NCI-H460 (cell line): ENCODE data around the gene PER1. TPM values are rescaled to one million over a fixed set of nuclear protein-coding genes. Genes with fewer than 3 reads are reported as not detected.
A peak's percentile ranks its signal among the peaks of the same experiment; 100 is the strongest.

ENCODE experiments used
- DNase-seq: peaks from one replicate; pipeline ENCODE4 v3.0.0-alpha.2; 2016; ENCODE audit warnings: low read depth; ENCODE audit errors: extremely low read depth
- polyA plus RNA-seq: library from polyadenylated mRNA; depleted of rRNA; stranded (reverse); fragments of >200 nt; gene quantifications from 2 replicates; pipeline ENCODE4 v1.2.3, GENCODE V29; 2014; cell fraction: nucleus; rRNA removed
- total RNA-seq: library from RNA; depleted of rRNA; stranded (reverse); fragments of >200 nt; shearing (Covaris generic); gene quantifications from 2 replicates; pipeline ENCODE4 v1.2.3, GENCODE V29; 2014; rRNA removed

The PER1 gene, protein sequence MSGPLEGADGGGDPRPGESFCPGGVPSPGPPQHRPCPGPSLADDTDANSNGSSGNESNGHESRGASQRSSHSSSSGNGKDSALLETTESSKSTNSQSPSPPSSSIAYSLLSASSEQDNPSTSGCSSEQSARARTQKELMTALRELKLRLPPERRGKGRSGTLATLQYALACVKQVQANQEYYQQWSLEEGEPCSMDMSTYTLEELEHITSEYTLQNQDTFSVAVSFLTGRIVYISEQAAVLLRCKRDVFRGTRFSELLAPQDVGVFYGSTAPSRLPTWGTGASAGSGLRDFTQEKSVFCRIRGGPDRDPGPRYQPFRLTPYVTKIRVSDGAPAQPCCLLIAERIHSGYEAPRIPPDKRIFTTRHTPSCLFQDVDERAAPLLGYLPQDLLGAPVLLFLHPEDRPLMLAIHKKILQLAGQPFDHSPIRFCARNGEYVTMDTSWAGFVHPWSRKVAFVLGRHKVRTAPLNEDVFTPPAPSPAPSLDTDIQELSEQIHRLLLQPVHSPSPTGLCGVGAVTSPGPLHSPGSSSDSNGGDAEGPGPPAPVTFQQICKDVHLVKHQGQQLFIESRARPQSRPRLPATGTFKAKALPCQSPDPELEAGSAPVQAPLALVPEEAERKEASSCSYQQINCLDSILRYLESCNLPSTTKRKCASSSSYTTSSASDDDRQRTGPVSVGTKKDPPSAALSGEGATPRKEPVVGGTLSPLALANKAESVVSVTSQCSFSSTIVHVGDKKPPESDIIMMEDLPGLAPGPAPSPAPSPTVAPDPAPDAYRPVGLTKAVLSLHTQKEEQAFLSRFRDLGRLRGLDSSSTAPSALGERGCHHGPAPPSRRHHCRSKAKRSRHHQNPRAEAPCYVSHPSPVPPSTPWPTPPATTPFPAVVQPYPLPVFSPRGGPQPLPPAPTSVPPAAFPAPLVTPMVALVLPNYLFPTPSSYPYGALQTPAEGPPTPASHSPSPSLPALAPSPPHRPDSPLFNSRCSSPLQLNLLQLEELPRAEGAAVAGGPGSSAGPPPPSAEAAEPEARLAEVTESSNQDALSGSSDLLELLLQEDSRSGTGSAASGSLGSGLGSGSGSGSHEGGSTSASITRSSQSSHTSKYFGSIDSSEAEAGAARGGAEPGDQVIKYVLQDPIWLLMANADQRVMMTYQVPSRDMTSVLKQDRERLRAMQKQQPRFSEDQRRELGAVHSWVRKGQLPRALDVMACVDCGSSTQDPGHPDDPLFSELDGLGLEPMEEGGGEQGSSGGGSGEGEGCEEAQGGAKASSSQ (N-terminal part only)
- 4.6 and 6.5 TPM in 2 replicates for total RNA-seq
- polyA plus RNA-seq = 5.3 and 12.2 TPM in 2 replicates

DNA sequence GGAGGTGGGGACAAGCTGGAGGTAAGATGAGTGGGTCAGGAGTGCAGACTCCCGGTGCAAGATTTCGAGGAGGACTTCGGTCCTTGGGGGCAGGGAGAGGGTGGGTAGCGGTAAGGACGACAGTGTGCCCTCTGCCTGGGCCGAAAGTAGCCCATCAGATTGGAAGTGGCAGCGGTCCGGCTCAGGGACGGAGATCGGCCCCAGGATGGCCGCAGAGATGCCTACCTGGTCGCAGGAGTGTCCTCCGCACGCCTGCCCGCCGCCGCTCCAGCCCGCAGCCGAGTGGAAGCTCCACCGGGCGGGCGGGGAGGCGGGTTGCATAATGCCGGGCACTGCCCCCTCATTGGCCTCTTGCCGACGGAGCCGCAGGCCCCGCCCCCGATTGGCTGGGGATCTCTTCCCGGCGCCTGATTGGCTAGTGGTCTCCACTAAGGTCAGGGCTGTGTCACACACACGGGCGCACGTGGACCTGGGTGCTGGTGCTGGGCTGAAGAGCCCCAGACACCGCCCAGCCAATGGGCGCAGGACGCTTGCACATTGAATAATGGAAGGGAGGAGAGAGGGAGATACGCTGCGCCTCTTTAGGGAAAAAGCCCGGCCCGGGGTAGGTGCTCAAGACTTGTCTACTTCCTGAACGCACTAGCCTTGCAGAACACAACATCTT, at the start of gene PER1:
TSS of gene PER1 (minus strand) at position 293 of the 664 bp plus-strand sequence. CDS start 1,698 bp downstream, outside the sequence.
- DNase-seq = peak; percentile 95

- peak; percentile 95 for DNase-seq
Measured at GRCh38 chr17:8192070-8192815, 40.0 kb upstream of the PER1 start.

GRCh38 chr17:8190506-8190905, 38.3 kb upstream of the PER1 start:
- no peak for DNase-seq

- DNase-seq = peak; percentile 98
Measured at GRCh38 chr17:8189711-8190477, 37.7 kb upstream of the PER1 start, which contains the start of gene BORCS6. TSS of gene BORCS6 (minus strand) at chr17:8190180. CDS start at chr17:8190140, 40 bp downstream.

- DNase-seq = no peak
Measured at GRCh38 chr17:8189041-8189710, 37.0 kb upstream of the PER1 start.

DNA sequence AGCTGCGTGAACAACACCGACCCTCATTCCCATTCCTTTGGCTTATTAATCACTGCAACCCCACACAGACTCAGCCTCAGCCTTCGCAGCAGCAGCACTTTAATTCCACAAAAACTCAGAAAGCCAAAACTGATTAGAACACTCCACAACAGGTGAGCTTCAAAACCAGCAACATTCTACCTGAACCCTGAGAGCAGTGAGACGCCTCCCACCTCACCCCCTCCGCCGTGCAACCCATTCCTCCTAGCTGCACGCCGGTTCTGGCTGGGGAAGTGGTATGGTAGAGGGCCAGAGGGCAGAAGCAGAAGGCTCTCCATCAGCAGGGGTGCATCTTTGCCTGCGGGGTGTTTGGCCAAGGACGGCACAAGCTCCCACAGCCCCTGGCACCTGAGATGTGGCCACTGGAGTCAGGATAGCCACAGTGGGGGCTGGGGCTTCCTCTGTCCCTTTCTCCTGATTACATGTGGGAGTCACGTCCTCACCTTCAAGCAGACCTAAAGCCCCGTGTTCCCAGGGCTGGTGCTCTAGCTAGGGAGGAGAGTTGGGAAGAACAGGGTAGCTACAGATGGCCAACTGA, 36.1 kb upstream of the PER1 start:
- no peak for DNase-seq

DNA sequence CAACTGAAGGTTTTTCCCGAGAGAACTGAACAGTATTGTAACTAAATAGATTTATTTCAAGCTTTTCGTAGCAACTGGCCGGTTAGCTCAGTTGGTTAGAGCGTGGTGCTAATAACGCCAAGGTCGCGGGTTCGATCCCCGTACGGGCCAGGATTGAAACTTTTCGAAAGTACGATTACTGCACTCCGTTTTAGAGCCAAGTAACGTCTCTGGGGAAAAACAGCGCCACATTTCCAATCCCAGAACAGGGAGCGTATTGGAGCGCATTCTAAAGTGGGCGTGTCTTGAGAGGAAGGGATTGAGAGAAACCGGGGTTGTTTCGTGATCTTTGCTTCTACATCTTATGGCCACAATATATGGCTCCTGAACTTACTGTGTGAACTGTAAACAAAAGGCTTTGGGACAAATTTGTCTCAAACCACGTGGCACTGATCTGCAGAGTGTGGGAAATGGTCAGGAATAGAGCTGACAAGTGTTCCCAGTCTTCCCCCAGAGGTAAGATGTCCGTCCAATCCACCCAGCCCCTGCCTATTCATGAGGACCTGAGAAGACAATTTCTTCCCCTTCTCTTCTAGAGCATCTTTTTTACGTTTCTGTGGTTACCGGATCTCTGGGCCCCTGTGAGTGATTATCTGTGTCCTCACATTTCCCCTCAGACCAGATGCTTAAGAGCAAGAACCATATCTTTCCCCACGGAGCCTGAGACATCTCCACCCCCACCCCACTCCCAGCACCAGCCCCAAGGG, 35.5 kb upstream of the PER1 start:
- peak; percentile 99 for DNase-seq

- peak; percentile 96 for DNase-seq
Measured at GRCh38 chr17:8186787-8187516, 34.7 kb upstream of the PER1 start.

DNA sequence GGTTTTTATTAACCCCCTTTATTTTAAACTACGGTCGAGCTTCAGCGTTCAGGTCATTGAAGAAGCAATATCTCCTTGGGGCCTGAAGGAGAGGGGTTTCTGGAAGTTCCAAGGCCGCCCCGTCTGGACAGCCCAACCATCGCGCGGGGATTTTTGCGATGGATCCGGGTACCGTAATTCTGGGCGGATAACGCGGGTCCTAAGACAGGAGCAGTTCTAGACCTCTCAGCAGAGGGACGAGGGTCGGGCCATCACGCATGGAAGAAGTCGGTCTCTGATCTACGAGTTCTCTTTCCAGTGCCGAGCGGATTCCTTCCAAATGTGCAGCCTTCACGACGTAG, 34.2 kb upstream of the PER1 start:
- DNase-seq = no peak

- DNase-seq = peak; percentile 77
Measured at GRCh38 chr17:8185582-8186445, 33.6 kb upstream of the PER1 start.

DNA sequence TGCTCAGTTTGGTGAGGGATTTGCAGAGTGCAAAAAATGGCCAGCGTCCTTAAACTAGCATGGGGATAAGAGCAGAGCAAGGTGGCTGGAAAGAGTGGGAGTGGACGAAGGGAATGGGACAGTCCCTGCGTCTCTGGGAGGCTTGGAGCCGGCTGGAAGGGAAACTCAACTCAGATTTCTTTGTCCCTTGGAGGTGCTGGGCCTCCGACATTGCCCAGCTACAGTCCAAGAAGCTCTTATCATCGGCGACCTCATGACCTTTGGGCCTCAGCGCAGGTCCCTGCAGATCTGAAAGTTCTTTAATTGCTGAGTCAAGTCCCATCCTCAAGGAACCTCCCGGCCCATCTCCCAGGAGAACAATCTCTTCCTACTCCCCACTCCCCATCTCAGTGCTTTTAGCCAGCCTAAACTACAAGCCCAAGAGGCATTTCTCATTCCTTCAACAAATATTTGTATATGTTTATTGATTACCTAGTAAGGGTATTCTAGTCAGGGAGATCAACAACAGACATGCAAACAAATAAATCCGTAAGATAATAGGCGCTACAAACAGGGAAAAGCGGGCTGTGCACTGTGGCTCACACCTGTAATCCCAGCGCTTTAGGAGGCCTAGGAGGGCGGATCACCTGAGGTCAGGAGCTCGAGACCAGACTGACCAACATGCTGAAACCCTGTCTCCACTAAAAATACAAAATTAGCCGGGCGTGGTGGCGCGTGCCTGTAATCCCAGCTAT, 25.0 kb upstream of the PER1 start:
- DNase-seq = no peak

- DNase-seq = peak; percentile 88
Measured at GRCh38 chr17:8176197-8176940, 24.2 kb upstream of the PER1 start, which contains the start of gene TMEM107. TSS of gene TMEM107 (minus strand) at chr17:8176380. CDS start at chr17:8176286, 94 bp downstream.

DNA sequence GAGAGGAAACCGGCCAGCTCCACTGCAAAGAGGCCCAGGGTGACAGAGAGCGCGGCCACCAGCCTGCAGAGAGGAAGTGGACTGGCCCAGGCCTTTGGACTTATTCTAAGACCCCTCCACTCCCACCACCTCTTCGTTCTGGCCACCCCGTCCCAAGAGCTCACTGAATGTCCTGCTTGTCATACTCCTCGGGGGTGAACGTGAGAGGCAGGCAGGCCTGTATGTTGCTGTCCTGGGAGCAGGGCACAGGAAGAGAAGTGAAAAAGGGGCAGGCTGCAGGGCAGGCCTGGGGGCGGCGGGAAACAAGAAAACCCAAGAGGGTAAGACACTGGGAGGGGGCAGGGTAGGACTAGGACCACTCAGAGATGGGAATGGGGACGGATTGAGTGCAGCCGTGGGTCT, 23.6 kb upstream of the PER1 start:
- DNase-seq = no peak

DNA sequence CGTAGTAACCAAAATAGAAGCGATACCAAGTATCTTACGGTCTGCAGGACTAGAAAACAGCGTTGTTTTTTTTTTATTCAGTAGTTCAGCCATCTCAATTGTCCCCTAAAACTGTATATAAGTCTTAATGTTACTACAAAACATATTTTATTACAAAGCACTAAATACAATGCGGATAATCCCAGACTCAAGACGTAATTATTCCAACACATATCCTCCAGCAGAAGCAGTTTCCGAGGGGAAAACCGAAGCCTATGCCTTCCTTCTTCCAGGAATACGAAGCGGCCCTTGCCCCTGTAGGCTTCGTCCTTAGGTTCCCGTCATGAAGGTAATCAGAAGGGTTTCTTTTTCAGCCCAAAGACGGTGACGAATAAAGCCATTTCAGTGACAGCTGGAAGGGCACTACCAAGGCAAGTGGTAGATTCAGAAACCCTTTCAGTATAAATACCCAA, 21.7 kb upstream of the PER1 start:
- DNase-seq = no peak
